ENCODE results near the gene AFMID.

The AFMID gene

DNA sequence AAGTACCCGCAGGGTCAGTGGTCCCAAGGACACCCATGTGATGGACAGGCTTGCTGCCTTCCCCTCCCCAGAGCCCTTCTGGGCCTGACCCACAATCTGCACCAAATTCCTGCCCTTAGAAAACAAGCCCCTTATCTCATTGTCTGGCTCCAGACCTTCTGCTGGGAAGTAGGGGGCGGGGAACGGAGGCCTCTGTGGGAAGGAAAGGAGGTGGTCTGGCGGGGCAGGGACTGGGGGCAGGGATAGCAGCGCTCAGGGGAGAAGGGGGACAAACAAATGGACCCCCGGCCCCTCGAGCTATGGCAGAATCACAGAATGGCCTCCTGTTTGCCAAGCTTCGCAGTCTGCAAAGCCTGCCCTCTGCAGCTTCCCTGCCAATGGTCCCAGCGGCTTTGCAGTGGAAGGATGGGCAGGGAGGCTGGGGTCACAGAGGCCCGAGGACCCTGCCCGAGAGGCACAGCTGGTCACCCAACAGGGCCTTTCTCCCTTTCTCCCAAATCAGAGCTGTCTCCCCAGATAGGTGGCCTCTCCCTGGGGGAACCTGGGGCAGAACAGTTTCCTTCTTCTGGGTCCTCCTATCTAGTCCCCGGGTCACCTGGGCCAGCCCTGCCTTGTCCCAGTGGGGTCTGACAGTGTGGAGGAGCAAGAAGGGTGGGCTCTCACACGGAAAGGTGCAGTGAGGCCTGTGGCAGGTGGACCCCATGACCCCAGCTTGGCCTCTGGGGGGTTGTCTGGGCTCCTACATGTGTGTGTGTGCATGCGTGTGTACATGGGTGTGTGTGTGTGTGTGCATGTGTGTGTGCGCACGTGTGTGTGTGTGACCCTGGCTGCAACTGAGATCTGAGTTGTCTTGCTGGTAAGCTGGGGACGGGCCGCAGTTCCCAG lies 69.8 kb downstream of the AFMID start:
- no peak for DNase-seq
